GM19452 (cell line): ENCODE data around the gene SH2D4B.
A peak's percentile ranks its signal among the peaks of the same experiment; 100 is the strongest.

Experiments
- ATAC-seq: cut with Tn5 transposase; IDR thresholded peaks from one replicate; pipeline ENCODE4 v1.9.1; 2021; ENCODE audit not compliant: unreplicated experiment

Gene SH2D4B

GRCh38 chr10:80622153-80622552 lies 84.5 kb downstream of the SH2D4B start:
- no peak for ATAC-seq

- ATAC-seq: no peak
Observed at GRCh38 chr10:80630324-80630723, 92.6 kb downstream of the SH2D4B start.

GRCh38 chr10:80632742-80633141 lies 95.0 kb downstream of the SH2D4B start:
- ATAC-seq: no peak

- ATAC-seq: no peak
Observed at GRCh38 chr10:80633383-80633860, 95.7 kb downstream of the SH2D4B start.

- ATAC-seq: no peak
Observed at GRCh38 chr10:80633910-80634309, 96.2 kb downstream of the SH2D4B start.

- ATAC-seq: no peak
Observed at GRCh38 chr10:80642661-80643060, 105.0 kb downstream of the SH2D4B start.

GRCh38 chr10:80646366-80646765 lies 108.7 kb downstream of the SH2D4B start:
- no peak for ATAC-seq

- no peak for ATAC-seq
Observed at GRCh38 chr10:80647173-80647833, 109.6 kb downstream of the SH2D4B start.

- no peak for ATAC-seq
Observed at GRCh38 chr10:80648106-80648505, 110.4 kb downstream of the SH2D4B start.

- no peak for ATAC-seq
Observed at GRCh38 chr10:80649183-80649582, 111.5 kb downstream of the SH2D4B start.

GRCh38 chr10:80655898-80656297 lies 118.2 kb downstream of the SH2D4B start:
- no peak for ATAC-seq

- ATAC-seq: no peak
Observed at GRCh38 chr10:80658068-80658467, 120.4 kb downstream of the SH2D4B start.

GRCh38 chr10:80659289-80659688 lies 121.6 kb downstream of the SH2D4B start:
- ATAC-seq: no peak

GRCh38 chr10:80660266-80660665 lies 122.6 kb downstream of the SH2D4B start:
- no peak for ATAC-seq

- no peak for ATAC-seq
Observed at GRCh38 chr10:80660736-80661135, 123.0 kb downstream of the SH2D4B start.

GRCh38 chr10:80661526-80661925 lies 123.8 kb downstream of the SH2D4B start:
- no peak for ATAC-seq

- peak; percentile 85 for ATAC-seq
Observed at GRCh38 chr10:80662429-80663261, 124.9 kb downstream of the SH2D4B start.

- peak; percentile 39 for ATAC-seq
Observed at GRCh38 chr10:80664071-80664680, 126.5 kb downstream of the SH2D4B start.

GRCh38 chr10:80669485-80669884 lies 131.8 kb downstream of the SH2D4B start:
- ATAC-seq: no peak

- ATAC-seq: no peak
Observed at GRCh38 chr10:80670774-80671173, 133.1 kb downstream of the SH2D4B start.

GRCh38 chr10:80671847-80672246 lies 134.1 kb downstream of the SH2D4B start:
- no peak for ATAC-seq

GRCh38 chr10:80672613-80673012 lies 134.9 kb downstream of the SH2D4B start:
- no peak for ATAC-seq
